Lung (tissue), 16 donors: Measurements from ENCODE around the gene AP5S1. TPM values are rescaled to one million over a fixed set of nuclear protein-coding genes. Genes with fewer than 3 reads are reported as not detected.
A peak's percentile ranks its signal among the peaks of the same experiment; 100 is the strongest.

ENCODE experiments used
- ATAC-seq: fragments of 200-7000 bp; cut with Tn5 transposase; one replicate; pipeline ENCODE4 v1.9.1; 2020; ENCODE audit warnings: moderate number of reproducible peaks; ENCODE audit not compliant: insufficient read depth, low FRiP score
- DNase-seq, 3 donors: peaks; one replicate each; pipeline ENCODE4 v3.0.0-alpha.2; 2013 to 2017
- H3K27ac ChIP-seq, 2 donors: one replicate each; pipeline ENCODE4 v1.5.1; 2013; ENCODE audit warnings: mild to moderate bottlenecking in 2 of 2, moderate library complexity in 2 of 2, control low read depth in 1 of 2, inconsistent platforms in 1 of 2, low read depth in 1 of 2, low read length in 1 of 2
- H3K27me3 ChIP-seq, 3 donors: one replicate each; pipeline ENCODE4 v1.5.1; 2013; ENCODE audit warnings: low read length in 2 of 3; ENCODE audit not compliant: control insufficient read depth in 3 of 3, insufficient read depth in 3 of 3
- H3K36me3 ChIP-seq, 4 donors: one replicate each; pipeline ENCODE4 v1.5.1; 2013; ENCODE audit warnings: low read length in 4 of 4, mild to moderate bottlenecking in 1 of 4, moderate library complexity in 1 of 4; ENCODE audit not compliant: control insufficient read depth in 4 of 4, insufficient read depth in 4 of 4
- H3K4me1 ChIP-seq, 5 donors: one replicate each; pipeline ENCODE4 v1.5.1; 2013; ENCODE audit warnings: low read length in 5 of 5, mild to moderate bottlenecking in 2 of 5, moderate library complexity in 1 of 5; ENCODE audit not compliant: control insufficient read depth in 5 of 5, insufficient read depth in 5 of 5
- H3K4me3 ChIP-seq: one replicate; pipeline ENCODE4 v1.5.1; 2013; ENCODE audit warnings: mild to moderate bottlenecking, control low read depth, moderate library complexity
- H3K9ac ChIP-seq, 2 donors: one replicate each; pipeline ENCODE4 v1.5.1; 2013; ENCODE audit warnings: low read length in 2 of 2, control low read depth in 1 of 2; ENCODE audit not compliant: insufficient read depth in 1 of 2
- H3K9me3 ChIP-seq, 4 donors: one replicate each; pipeline ENCODE4 v1.5.1; 2013; ENCODE audit warnings: low read length in 3 of 4, mild to moderate bottlenecking in 1 of 4, moderate library complexity in 1 of 4; ENCODE audit not compliant: control insufficient read depth in 4 of 4, insufficient read depth in 3 of 4
- CTCF ChIP-seq: IDR thresholded peaks from 2 replicates; pipeline ENCODE4 v1.5.1; 2012; ENCODE audit warnings: mild to moderate bottlenecking; ENCODE audit errors: control extremely low read depth, extremely low read depth
- WGBS, 2 donors: extraction: QIAGEN DNeasy Blood & Tissue Kit; methylation state at CpG; one replicate each; pipeline ENCODE4 v1.1.7; 2013; 5-methylcytosine and 5-hydroxymethylcytosine counted together
- long read RNA-seq, 5 donors: transcript quantifications; one replicate each; lab custom pipeline, GENCODE V29; 2026
- polyA plus RNA-seq, 2 donors: library from polyadenylated mRNA; stranded (reverse); fragments of 200-250 nt; gene quantifications; one replicate each; pipeline ENCODE4 v1.2.1, GENCODE V29; 2013
- total RNA-seq, 2 donors: library from RNA; depleted of rRNA in 1 of 2; stranded (reverse); fragments of >200 nt in 1 of 2; gene quantifications; one replicate each; pipeline ENCODE4 v1.2.1, GENCODE V29; 2014 to 2021
- donor health status: control.
- donor health status: control.
- donor health status: Bipolar disorder and iron deficiency.
- donor health status: healthy.
- donor health status: DM: yes; HTN: yes; CAD: no.

The AP5S1 gene
- total RNA-seq (10 to 100 TPM; 12.4 to 20.7 TPM), polyA plus RNA-seq (10 to 100 TPM in 1 of 2 donors, 1 to 10 TPM in 1; 8.1 to 11.5 TPM)
- long read RNA-seq, donor 1, full-length matches to known transcripts = 10 of 10 reads
- long read RNA-seq, donor 1, partial matches to known transcripts = 0 of 10 reads
- long read RNA-seq, donor 1, other reads (novel, unspliced or antisense) = 0 of 10 reads
- long read RNA-seq, donor 2, full-length matches to known transcripts = 3 of 3 reads
- long read RNA-seq, donor 2, partial matches to known transcripts = 0 of 3 reads
- long read RNA-seq, donor 2, other reads (novel, unspliced or antisense) = 0 of 3 reads
- long read RNA-seq, donor 3, full-length matches to known transcripts = 3 of 3 reads
- long read RNA-seq, donor 3, partial matches to known transcripts = 0 of 3 reads
- long read RNA-seq, donor 3, other reads (novel, unspliced or antisense) = 0 of 3 reads
- long read RNA-seq, donor 4, full-length matches to known transcripts = 1 of 1 reads
- long read RNA-seq, donor 4, partial matches to known transcripts = 0 of 1 reads
- long read RNA-seq, donor 4, other reads (novel, unspliced or antisense) = 0 of 1 reads
- long read RNA-seq, donor 5, full-length matches to known transcripts = 11 of 11 reads
- long read RNA-seq, donor 5, partial matches to known transcripts = 0 of 11 reads
- long read RNA-seq, donor 5, other reads (novel, unspliced or antisense) = 0 of 11 reads

- no peaks in the 10 kb centered on the region for H3K27me3 ChIP-seq
- ATAC-seq = peak; percentile 94
- peaks cover 0 to 19% (median 11%) of the 10 kb centered on the region in 5 donors for H3K4me1 ChIP-seq
- peak within 1 kb of the TSS; percentile 92 to 97 for H3K9ac ChIP-seq
- WGBS, 2 donors = 0% methylated on average over 94 to 96 of the region's 96 CpGs
- peak within 1 kb of the TSS; percentile 98 to 100 for H3K27ac ChIP-seq
- peaks cover 8 to 23% (median 20%) of the 10 kb centered on the region in 4 donors for H3K36me3 ChIP-seq
- H3K4me3 ChIP-seq = peak within 1 kb of the TSS; percentile 85
- TF ChIP-seq CTCF = peak; percentile 84
- peak; percentile 98 to 99 (median 98) for DNase-seq
- no peaks in the 10 kb centered on the region for H3K9me3 ChIP-seq
Measured at GRCh38 chr20:3820048-3820900, at the start of gene AP5S1. Gene AP5S1 (plus strand): TSS chr20:3820547. CDS start chr20:3822118, 1,571 bp downstream.

- 56 to 75% methylated on average over 7 of the region's 7 CpGs for WGBS, 2 donors
- ATAC-seq = no peak
- Histone ChIP-seq H3K4me1 (peaks cover 0 to 18% (median 4%) of the 10 kb centered on the region in 5 donors), H3K4me3 (no peak overlapping the region), H3K9me3 (no peaks in the 10 kb centered on the region), H3K27me3 (no peaks in the 10 kb centered on the region), H3K27ac (no peak overlapping the region), H3K9ac (no peak overlapping the region), H3K36me3 (no peaks in the 10 kb centered on the region)
- no peak for TF ChIP-seq CTCF
- DNase-seq = no peak
Measured at GRCh38 chr20:3771552-3772058, 48.7 kb upstream of the AP5S1 start.

- TF ChIP-seq CTCF = no peak
- H3K4me1 ChIP-seq = peaks cover 0 to 18% (median 5%) of the 10 kb centered on the region in 5 donors
- H3K4me3 ChIP-seq = no peak overlapping the region
- H3K27ac ChIP-seq = no peak overlapping the region
- peaks cover 0 to 26% (median 24%) of the 10 kb centered on the region in 3 donors for H3K27me3 ChIP-seq
- no peak overlapping the region for H3K9ac ChIP-seq
- DNase-seq = no peak
- H3K36me3 ChIP-seq = no peaks in the 10 kb centered on the region
- H3K9me3 ChIP-seq = no peaks in the 10 kb centered on the region
- 94 to 95% methylated on average over 4 of the region's 4 CpGs for WGBS, 2 donors
- no peak for ATAC-seq
Measured at GRCh38 chr20:3775457-3776108, 44.8 kb upstream of the AP5S1 start.
